Measurements from ENCODE around the gene RIT2.

DNA sequence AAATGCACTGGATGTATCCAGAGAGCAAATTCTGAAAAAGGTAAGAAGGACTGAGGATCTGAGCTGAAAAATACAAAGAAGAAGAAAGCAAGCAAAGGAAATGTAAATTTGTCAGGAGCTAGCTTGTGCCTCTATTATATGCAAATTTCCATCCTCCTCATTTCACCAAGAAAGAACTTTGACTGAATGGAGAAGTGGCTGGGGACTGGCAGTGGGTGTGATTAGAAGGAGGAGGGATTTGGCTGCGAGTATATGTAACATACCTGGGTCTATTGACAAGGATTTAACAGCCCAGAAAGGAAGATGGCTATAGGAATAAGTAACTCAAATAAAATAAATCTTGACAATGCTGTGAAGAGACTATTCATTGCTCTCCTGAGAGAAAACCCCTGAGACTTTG is 19.4 kb upstream of the RIT2 start:
- no peak for TF ChIP-seq EZH2phosphoT487 (conservative IDR thresholded peaks at IDR 0.05; ENCODE audit: low read length)
- TF ChIP-seq, protein P1, sequence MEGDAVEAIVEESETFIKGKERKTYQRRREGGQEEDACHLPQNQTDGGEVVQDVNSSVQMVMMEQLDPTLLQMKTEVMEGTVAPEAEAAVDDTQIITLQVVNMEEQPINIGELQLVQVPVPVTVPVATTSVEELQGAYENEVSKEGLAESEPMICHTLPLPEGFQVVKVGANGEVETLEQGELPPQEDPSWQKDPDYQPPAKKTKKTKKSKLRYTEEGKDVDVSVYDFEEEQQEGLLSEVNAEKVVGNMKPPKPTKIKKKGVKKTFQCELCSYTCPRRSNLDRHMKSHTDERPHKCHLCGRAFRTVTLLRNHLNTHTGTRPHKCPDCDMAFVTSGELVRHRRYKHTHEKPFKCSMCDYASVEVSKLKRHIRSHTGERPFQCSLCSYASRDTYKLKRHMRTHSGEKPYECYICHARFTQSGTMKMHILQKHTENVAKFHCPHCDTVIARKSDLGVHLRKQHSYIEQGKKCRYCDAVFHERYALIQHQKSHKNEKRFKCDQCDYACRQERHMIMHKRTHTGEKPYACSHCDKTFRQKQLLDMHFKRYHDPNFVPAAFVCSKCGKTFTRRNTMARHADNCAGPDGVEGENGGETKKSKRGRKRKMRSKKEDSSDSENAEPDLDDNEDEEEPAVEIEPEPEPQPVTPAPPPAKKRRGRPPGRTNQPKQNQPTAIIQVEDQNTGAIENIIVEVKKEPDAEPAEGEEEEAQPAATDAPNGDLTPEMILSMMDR (IDR thresholded peaks at IDR 0.05; ENCODE audit: insufficient read depth, low read length, poor library complexity, severe bottlenecking) = no peak
